Left lobe of liver (tissue), 2 donors: Measurements from ENCODE around the gene CES2. TPM values are rescaled to one million over a fixed set of nuclear protein-coding genes. Genes with fewer than 3 reads are reported as not detected.
"Not testable (repeated sequence)": the region's sequence is repeated elsewhere in the genome, so short reads cannot be mapped to it uniquely, and the experiment has no call there.

ENCODE experiments used
- ATAC-seq: fragments of 200-7000 bp; cut with Tn5 transposase; one replicate; pipeline ENCODE4 v1.9.1; 2020; ENCODE audit warnings: mild to moderate bottlenecking, moderate library complexity
- DNase-seq: peaks from one replicate; pipeline ENCODE4 v3.0.0-alpha.2; 2020; ENCODE audit warnings: low spot score
- total RNA-seq: library from RNA; stranded (reverse); gene quantifications from one replicate; pipeline ENCODE4 v1.2.1, GENCODE V29; 2021
- donor health status: DM: no; HTN: no; CAD: no; lungs with moderate emphysema.
- donor health status: DM: no; HTN: yes; CAD: no.

The CES2 gene
- total RNA-seq, 1 donor from 2014 or later, result 286 TPM

DNA sequence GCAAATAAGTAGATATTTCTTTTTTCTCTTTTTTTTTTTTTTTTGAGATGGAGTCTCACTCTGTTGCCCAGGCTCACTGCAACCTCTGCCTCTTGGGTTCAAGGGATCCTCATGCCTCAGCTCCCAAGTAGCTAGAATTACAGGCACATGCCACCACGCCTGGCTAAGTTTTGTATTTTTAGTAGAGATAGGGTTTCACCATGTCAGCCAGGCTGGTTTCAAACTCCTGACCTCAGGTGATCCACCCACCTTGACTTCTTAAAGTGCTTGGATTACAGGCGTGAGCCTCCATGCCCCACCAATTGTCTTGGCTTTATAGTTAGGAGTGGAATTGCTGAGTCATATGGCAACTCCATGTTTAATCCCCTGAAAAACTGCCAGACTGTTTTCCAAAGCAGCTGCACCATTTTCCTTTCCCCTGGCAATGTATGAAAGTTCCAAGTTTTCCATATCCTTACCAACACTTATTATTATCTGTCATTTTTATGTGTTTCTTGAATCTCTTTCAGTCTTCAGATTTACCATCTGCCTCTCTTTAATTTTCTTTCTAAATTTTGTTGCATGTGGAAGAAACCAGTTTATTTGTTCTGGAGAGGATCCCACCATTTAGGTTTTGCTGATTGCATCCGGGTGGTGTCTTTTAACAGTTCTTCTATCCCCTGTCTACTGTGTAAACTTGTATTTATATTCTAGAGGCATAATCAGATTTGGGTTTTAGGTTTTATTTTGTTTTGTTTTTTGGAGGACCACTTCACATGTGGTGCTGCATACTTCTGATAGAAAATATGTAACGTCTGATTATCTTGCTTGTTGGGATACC lies 15.9 kb downstream of the CES2 start:
- ATAC-seq (no peak), DNase-seq (no peak)

- no peak for DNase-seq
- ATAC-seq, result no peak
These were observed 17.3 kb downstream of the CES2 start for GRCh38 chr16:66952430-66953110.

DNA sequence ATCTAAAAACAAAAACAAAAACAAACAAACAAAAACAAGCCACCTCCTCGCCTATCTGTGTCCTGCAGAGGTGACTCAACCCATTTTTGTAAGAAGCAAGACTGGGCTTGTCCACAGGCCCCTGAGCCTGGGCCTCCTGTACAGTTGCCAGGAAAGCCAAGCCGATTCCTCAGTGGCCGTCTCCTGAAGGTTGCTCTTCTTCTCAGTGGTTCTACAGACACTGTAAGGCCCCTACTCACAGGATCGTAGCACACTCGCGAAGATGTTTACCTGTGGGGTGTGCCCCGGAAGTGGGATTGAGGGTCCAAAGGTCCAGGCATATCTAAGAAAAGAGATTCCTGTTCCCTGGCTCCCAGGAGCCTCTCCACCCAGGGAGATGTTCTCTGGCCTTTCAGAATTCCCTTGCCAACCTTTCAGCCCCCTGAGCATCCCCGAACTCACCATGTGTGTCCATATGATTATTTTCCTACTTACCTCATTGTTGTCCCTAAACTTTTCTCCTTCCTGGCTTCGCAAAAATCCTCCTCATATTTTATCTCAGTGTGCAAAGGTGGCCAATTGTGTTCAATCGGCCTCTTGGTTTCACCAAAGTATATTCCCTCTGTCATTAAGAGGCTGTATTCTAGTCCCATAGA lies 18.3 kb downstream of the CES2 start:
- no peak for DNase-seq
- ATAC-seq, result no peak

DNA sequence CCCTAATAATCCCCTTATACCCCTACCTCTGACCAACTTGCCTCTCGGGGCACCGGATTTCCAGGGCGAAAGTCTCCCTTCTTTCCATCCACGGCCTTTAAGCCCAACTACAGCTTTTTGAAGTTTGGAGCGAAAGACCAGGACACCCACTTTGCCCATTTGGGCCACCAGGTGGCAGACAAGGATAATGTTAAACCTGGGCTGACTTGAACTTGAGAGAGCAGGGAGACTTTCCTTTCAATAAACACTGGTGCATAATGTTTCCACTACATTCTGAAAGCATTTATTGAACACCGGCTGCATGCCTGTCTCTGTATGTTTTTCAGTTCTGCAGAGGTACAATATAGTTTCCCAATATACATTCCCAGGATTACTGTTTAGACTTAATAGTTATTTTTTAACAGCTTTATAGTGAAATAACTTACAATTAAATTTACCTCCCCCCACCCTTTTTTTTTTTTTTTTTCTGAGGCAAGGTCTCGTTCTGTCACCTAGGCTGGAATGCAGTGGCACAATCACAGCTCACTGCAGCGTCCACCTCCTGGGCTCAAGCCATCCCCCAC lies 18.9 kb downstream of the CES2 start:
- ATAC-seq, result peak; percentile 84
- peak; percentile 82 for DNase-seq

DNA sequence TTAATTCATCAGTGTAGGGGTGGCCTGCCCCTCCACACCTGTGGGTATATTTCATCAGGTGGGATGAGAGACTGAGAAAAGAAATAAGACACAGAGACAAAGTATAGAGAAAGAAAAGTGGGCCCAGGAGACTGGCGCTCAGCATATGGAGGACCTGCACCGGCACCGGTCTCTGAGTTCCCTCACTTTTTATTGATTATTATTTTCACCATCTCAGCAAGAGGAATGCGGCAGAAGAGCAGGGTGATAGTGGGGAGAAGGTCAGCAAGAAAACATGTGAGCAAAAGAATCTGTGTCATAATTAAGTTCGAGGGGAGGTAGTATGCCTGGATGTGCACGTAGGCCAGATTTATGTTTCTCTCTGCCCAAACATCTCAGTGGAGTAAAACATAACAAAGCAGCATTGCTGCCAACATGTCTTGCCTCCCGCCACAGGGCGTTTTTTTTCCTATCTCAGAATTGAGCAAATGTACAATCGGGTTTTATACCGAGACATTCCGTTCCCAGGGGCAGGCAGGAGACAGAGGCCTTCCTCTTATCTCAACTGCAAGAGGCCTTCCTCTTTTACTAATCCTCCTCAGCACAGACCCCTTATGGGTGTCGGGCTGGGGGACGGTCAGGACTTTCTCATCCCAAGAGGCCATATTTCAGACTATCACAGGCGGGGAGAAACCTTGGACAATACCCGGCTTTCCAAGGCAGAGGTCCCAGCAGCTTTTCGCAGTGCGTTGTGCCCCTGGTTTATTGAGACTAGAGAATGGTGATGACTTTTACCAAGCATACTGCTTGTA lies 20.2 kb downstream of the CES2 start:
- not testable (repeated sequence) for ATAC-seq, DNase-seq

GRCh38 chr16:66956154-66956457 lies 20.8 kb downstream of the CES2 start:
- ATAC-seq, DNase-seq: not testable (repeated sequence)

DNA sequence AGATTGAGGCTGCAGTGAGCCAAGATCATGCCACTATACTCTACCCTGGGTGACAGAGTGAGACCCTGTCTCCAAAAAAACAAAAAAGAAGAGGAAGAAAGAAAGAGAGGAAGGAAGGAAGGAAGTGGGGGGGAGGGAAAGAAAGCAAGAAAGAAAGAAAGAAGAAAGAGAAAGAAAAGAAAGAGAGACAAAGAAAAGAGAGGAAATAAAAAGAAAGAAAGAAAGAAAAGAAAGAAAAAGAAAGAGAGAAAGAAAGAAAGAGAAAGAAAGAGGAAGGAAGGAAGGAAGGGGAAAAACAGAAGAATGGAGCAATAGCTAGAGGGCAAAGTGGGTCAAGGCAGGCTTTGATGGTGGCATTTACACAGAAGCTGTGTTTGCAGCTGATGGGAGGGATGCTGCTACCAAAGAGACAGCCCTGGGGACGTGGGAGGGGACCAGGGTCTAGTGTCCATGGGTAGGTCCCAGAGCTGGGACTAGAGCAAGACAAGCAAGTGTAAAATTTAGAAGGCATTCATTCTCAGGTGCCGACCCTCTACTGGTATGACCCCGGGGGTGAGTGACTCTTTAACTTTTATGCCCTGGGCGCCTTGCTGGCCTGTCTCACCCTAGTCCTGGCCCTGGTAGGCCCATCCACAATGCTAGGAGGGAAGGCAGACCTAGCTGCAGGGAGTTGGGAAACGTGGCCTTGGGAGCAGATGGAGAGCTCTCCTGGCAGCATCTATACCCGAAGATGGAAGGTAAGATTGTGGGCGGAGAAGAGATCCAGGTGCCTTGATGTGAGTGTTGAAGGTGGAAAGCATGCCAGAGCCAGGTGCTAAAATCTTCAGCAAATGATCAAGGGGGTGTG lies 23.8 kb downstream of the CES2 start:
- DNase-seq (no peak), ATAC-seq (no peak)

DNA sequence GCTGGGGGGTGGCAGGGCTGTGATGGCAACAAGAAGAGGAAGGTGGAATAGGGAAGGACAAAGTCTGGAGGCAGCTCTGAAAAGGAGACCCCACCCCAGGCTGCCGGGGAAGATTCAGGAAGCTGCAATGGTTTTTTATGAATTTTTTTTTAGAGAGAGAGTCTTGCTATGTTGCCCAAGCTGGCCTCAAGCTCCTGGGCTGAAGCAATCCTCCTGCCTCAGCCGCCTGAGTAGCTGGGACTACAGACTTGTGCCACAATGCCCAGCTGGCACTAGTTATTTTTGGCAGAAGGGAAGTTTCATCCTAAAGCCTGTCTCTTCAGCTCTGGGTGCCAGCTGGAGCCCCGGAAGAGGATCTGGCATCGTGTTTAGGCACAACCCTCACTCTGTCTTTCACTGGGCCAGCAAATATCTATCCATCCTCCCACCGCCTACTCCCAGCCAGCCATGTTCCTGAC lies 24.4 kb downstream of the CES2 start:
- ATAC-seq (no peak), DNase-seq (no peak)

- no peak for ATAC-seq
- no peak for DNase-seq
These were observed 25.0 kb downstream of the CES2 start for GRCh38 chr16:66960270-66960669.

DNA sequence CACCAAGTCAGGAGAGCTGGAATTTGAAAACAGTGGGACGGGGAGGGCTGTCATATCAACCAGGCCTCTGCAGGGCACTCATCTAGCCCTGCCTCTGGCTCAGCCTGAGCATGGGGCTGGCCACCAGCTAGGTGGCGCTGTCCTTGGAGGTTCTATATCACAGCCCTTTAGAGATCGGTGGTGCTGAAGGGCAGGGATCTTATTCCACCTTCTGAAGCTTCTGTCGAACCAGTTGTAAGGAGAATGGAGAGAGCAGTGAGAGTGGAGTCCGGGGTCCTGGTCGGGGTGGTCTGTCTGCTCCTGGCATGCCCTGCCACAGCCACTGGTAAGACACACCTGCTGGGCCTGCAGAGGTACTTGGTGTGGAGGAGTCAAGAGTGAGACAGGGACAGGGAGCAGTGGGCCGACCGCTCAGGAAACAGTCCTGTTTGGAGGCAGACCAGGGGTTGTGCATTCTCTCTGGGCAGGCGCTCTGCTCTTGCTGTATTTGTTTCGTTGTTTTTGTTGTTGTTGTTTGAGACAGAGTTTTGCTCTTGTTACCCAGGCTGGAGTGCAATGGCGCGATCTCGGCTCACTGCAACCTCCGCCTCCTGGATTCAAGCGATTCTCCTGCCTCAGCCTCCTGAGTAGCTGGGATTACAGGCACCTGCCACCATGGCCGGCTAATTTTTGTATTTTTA lies 25.9 kb downstream of the CES2 start, which contains the start of gene CES3:
CES3 (plus strand) TSS at position 202 of the 680 bp plus-strand sequence; CDS start at position 244, 42 bp downstream.
- ATAC-seq (peak; percentile 70), DNase-seq (peak; percentile 79)

GRCh38 chr16:66961914-66962313 lies 26.6 kb downstream of the CES2 start:
- ATAC-seq (peak; percentile 66), DNase-seq (peak; percentile 88)

DNA sequence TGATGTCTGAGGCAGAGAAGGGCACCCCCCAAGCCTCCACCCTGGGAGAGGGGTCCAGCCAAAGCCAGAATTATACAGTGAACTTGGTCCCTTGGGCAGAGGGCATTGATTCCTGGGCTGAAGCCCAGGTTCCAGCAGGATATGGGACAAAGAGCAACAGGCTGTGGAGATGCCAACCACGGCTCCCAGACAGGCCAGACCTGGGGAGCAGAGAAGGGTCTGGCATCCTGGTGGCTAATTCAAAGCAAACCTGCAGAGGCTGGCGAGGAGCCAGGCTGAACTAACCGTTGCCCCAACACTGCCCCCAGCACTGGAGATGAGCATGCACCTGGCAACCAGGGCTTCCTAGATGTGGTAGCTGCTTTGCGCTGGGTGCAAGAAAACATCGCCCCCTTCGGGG lies 28.7 kb downstream of the CES2 start:
- peak; percentile 91 for DNase-seq
- ATAC-seq, result peak; percentile 74

- DNase-seq (no peak), ATAC-seq (peak; percentile 12)
These were observed 33.5 kb downstream of the CES2 start for GRCh38 chr16:66968847-66969246.

GRCh38 chr16:66970775-66971720 lies 35.7 kb downstream of the CES2 start:
- no peak for DNase-seq
- no peak for ATAC-seq

DNA sequence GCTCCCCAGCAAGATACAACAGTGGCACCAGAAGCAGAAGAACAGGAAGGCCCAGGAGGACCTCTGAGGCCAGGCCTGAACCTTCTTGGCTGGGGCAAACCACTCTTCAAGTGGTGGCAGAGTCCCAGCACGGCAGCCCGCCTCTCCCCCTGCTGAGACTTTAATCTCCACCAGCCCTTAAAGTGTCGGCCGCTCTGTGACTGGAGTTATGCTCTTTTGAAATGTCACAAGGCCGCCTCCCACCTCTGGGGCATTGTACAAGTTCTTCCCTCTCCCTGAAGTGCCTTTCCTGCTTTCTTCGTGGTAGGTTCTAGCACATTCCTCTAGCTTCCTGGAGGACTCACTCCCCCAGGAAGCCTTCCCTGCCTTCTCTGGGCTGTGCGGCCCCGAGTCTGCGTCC lies 37.7 kb downstream of the CES2 start:
- no peak for ATAC-seq
- no peak for DNase-seq

- ATAC-seq (no peak), DNase-seq (no peak)
These were observed 38.4 kb downstream of the CES2 start for GRCh38 chr16:66973716-66974115.

GRCh38 chr16:66974156-66974931 lies 39.0 kb downstream of the CES2 start:
- not testable (repeated sequence) for ATAC-seq, DNase-seq
